Mesenchymal stem cell (in vitro differentiated cells and primary cell): ENCODE results near the gene WWOX.

Experiments used
- DNase-seq: peaks from one replicate; pipeline ENCODE4 v3.0.0-alpha.2; 2013
- H2AFZ ChIP-seq: one replicate; pipeline ENCODE4 v1.6.1; 2013; ENCODE audit warnings: low read depth, mild to moderate bottlenecking, control low read depth, inconsistent platforms, low read length, moderate library complexity
- H2AK5ac ChIP-seq: 2 replicates; pipeline ENCODE4 v1.6.1; 2013; ENCODE audit warnings: low read length, moderate library complexity, mild to moderate bottlenecking, inconsistent platforms; ENCODE audit not compliant: severe bottlenecking
- H2BK120ac ChIP-seq: one replicate; pipeline ENCODE4 v1.6.1; 2013; ENCODE audit warnings: low read depth, mild to moderate bottlenecking, inconsistent platforms, low read length, moderate library complexity
- H2BK12ac ChIP-seq, 2 experiments: one replicate each; pipeline ENCODE4 v1.6.1; 2013; ENCODE audit warnings: inconsistent platforms in 2 of 2, low read length in 2 of 2, mild to moderate bottlenecking in 2 of 2, moderate library complexity in 2 of 2, control low read depth in 1 of 2
- H2BK15ac ChIP-seq: one replicate; pipeline ENCODE4 v1.6.1; 2013; ENCODE audit warnings: mild to moderate bottlenecking, low read depth, inconsistent platforms; ENCODE audit not compliant: poor library complexity, severe bottlenecking
- H2BK5ac ChIP-seq: 2 replicates; pipeline ENCODE4 v1.6.1; 2013; ENCODE audit warnings: low read depth, mild to moderate bottlenecking, low read length, control low read depth, inconsistent platforms; ENCODE audit not compliant: poor library complexity, severe bottlenecking
- H3K14ac ChIP-seq, 2 experiments: one replicate each; pipeline ENCODE4 v1.6.1; 2013; ENCODE audit warnings: inconsistent platforms in 2 of 2, low read length in 2 of 2, control low read depth in 1 of 2, mild to moderate bottlenecking in 1 of 2, moderate library complexity in 1 of 2
- H3K18ac ChIP-seq, 2 experiments: one replicate each; pipeline ENCODE4 v1.6.1; 2013; ENCODE audit warnings: inconsistent platforms in 2 of 2, low read length in 2 of 2, control low read depth in 1 of 2, low read depth in 1 of 2, mild to moderate bottlenecking in 1 of 2
- H3K23ac ChIP-seq, 2 experiments: one replicate each; pipeline ENCODE4 v1.6.1; 2013; ENCODE audit warnings: inconsistent platforms in 2 of 2, low read length in 2 of 2, mild to moderate bottlenecking in 2 of 2, moderate library complexity in 2 of 2, control low read depth in 1 of 2
- H3K27ac ChIP-seq: 2 replicates; pipeline ENCODE4 v1.5.1; 2013; ENCODE audit warnings: mild to moderate bottlenecking, moderate library complexity, low read length, control low read depth, inconsistent platforms; ENCODE audit not compliant: poor library complexity, severe bottlenecking
- H3K27me3 ChIP-seq, 2 experiments: 2 replicates each; pipeline versions ENCODE4 v1.6.1 to v1.7.0; 2013; ENCODE audit warnings: low read length in 2 of 2, mild to moderate bottlenecking in 2 of 2, moderate library complexity in 2 of 2, control low read depth in 1 of 2, inconsistent platforms in 1 of 2; ENCODE audit not compliant: control insufficient read depth in 1 of 2, insufficient read depth in 1 of 2
- H3K36me3 ChIP-seq, 2 experiments: 2 replicates each; pipeline versions ENCODE4 v1.6.1 to v1.7.0; 2013; ENCODE audit warnings: low read length in 2 of 2, control low read depth in 1 of 2, inconsistent platforms in 1 of 2, low read depth in 1 of 2, mild to moderate bottlenecking in 1 of 2; ENCODE audit not compliant: insufficient read depth in 2 of 2, control insufficient read depth in 1 of 2
- H3K4ac ChIP-seq, 2 experiments: one replicate each; pipeline ENCODE4 v1.6.1; 2013; ENCODE audit warnings: inconsistent platforms in 2 of 2, low read length in 2 of 2, mild to moderate bottlenecking in 2 of 2, moderate library complexity in 2 of 2, control low read depth in 1 of 2, low read depth in 1 of 2
- H3K4me1 ChIP-seq: 2 replicates; pipeline ENCODE4 v1.6.1; 2013; ENCODE audit warnings: low read depth, low read length, control low read depth; ENCODE audit not compliant: control insufficient read depth, insufficient read depth
- H3K4me2 ChIP-seq: 2 replicates; pipeline ENCODE4 v1.6.1; 2013; ENCODE audit warnings: low read length, mild to moderate bottlenecking, inconsistent platforms; ENCODE audit not compliant: poor library complexity, severe bottlenecking
- H3K4me3 ChIP-seq, 2 experiments: 2 replicates each; pipeline versions ENCODE4 v1.5.1 to v1.7.0; 2013; ENCODE audit warnings: low read length in 2 of 2, mild to moderate bottlenecking in 2 of 2, control low read depth in 1 of 2, low read depth in 1 of 2; ENCODE audit not compliant: insufficient read depth in 1 of 2
- H3K79me1 ChIP-seq: replicated peaks from 2 replicates; pipeline ENCODE4 v1.6.1; 2013; ENCODE audit warnings: mild to moderate bottlenecking, control low read depth, low read length, inconsistent platforms; ENCODE audit not compliant: poor library complexity, severe bottlenecking
- H3K9ac ChIP-seq: 2 replicates; pipeline ENCODE4 v1.7.0; 2013; ENCODE audit warnings: mild to moderate bottlenecking, low read length, moderate library complexity
- H3K9me3 ChIP-seq: 2 replicates; pipeline ENCODE4 v1.7.0; 2013; ENCODE audit warnings: mild to moderate bottlenecking, low read length; ENCODE audit not compliant: control insufficient read depth
- H4K8ac ChIP-seq: one replicate; pipeline ENCODE4 v1.6.1; 2013; ENCODE audit warnings: inconsistent platforms, mild to moderate bottlenecking, low read length, moderate library complexity
- H4K91ac ChIP-seq: one replicate; pipeline ENCODE4 v1.6.1; 2013; ENCODE audit warnings: mild to moderate bottlenecking, low read length, inconsistent platforms
- whole genome bisulfite sequencing: methylation state at CpG from one replicate; pipeline ENCODE4 v1.1.7; 2013; ENCODE audit warnings: mixed read lengths; 5-methylcytosine and 5-hydroxymethylcytosine counted together

WWOX gene

DNA sequence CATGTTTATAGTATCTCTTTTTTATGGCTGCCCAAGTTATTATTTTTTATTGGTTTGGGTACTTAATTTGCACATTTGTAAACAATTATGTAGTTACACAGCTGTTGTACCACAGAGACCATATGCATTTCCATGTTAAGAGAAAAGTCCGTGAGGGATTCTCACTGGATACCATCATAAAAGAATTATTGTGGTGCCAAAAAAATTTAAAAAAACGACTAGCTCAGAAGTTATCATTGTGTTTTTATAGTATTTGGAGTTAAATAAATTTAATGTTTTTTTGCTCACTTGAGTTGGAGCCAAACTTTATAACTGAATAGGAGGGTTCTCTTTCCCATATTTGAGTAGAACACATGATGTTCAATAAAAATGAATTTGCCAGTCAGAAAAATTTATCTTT is 618.7 kb downstream of the WWOX start:
- no peak overlapping the region for H3K4me3 ChIP-seq
- H3K27ac ChIP-seq: no peak overlapping the region
- no peak overlapping the region for H2AK5ac ChIP-seq
- H3K14ac ChIP-seq: no peak overlapping the region
- H3K9ac ChIP-seq: no peak overlapping the region
- H3K4me2 ChIP-seq: no peak overlapping the region
- H3K27me3 ChIP-seq: no peaks in the 10 kb centered on the region
- no peaks in the 10 kb centered on the region for H3K4me1 ChIP-seq
- DNase-seq: no peak
- H2BK120ac ChIP-seq: no peak overlapping the region
- H3K9me3 ChIP-seq: no peaks in the 10 kb centered on the region
- no peak overlapping the region for H2BK5ac ChIP-seq
- WGBS: no CpG with 5 or more reads among the region's 2 CpGs
- no peak overlapping the region for H4K91ac ChIP-seq
- H3K36me3 ChIP-seq: no peaks in the 10 kb centered on the region
- no peak overlapping the region for H2AFZ ChIP-seq
- no peak overlapping the region for H2BK12ac ChIP-seq
- no peak overlapping the region for H4K8ac ChIP-seq
- H3K18ac ChIP-seq: no peak overlapping the region
- H2BK15ac ChIP-seq: no peak overlapping the region
- H3K79me1 ChIP-seq: no peaks in the 10 kb centered on the region
- H3K23ac ChIP-seq: no peak overlapping the region
- H3K4ac ChIP-seq: no peak overlapping the region

GRCh38 chr16:78720416-78720815 is 621.0 kb downstream of the WWOX start:
- H3K79me1 ChIP-seq: no peaks in the 10 kb centered on the region
- H2AK5ac ChIP-seq: no peak overlapping the region
- peaks cover 10% of the 10 kb centered on the region for H3K9me3 ChIP-seq
- no peak overlapping the region for H2BK12ac ChIP-seq
- no peak overlapping the region for H3K4me2 ChIP-seq
- no peak overlapping the region for H3K23ac ChIP-seq
- WGBS: 63% methylated on average over 3 of the region's 3 CpGs
- no peak overlapping the region for H2AFZ ChIP-seq
- no peak overlapping the region for H2BK15ac ChIP-seq
- no peak for DNase-seq
- no peak overlapping the region for H2BK120ac ChIP-seq
- no peak overlapping the region for H4K91ac ChIP-seq
- H2BK5ac ChIP-seq: no peak overlapping the region
- no peak overlapping the region for H3K4ac ChIP-seq
- H3K14ac ChIP-seq: no peak overlapping the region
- H3K27ac ChIP-seq: no peak overlapping the region
- no peak overlapping the region for H4K8ac ChIP-seq
- H3K36me3 ChIP-seq: no peaks in the 10 kb centered on the region
- H3K9ac ChIP-seq: no peak overlapping the region
- H3K4me3 ChIP-seq: no peak overlapping the region
- no peak overlapping the region for H3K18ac ChIP-seq
- no peaks in the 10 kb centered on the region for H3K27me3 ChIP-seq
- no peaks in the 10 kb centered on the region for H3K4me1 ChIP-seq

DNA sequence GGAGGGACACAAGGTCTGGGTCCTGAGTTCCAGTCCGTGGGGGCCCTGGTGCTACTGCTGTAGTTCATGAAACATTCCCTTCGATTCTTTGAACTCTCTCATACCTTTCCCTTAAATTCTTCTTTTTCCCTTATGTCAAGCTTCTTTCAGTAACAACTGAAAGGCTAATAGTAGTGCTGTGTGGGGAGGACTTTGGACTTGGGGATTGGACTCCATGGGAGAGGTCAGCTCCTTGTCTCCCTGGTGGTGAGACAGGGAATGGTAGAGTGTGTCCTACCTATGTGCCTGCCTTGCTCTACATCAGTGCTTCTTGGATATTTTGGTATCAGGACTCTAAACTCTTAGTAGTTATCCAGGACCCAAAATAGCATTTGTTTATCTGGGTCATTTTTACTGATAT is 628.1 kb downstream of the WWOX start:
- no peak overlapping the region for H2BK15ac ChIP-seq
- no peak overlapping the region for H3K4ac ChIP-seq
- no peak overlapping the region for H3K4me2 ChIP-seq
- H3K4me3 ChIP-seq: no peak overlapping the region
- H4K91ac ChIP-seq: no peak overlapping the region
- H2BK120ac ChIP-seq: no peak overlapping the region
- H2BK12ac ChIP-seq: no peak overlapping the region
- H2BK5ac ChIP-seq: no peak overlapping the region
- H3K79me1 ChIP-seq: no peaks in the 10 kb centered on the region
- peaks cover 10% of the 10 kb centered on the region for H3K9me3 ChIP-seq
- H3K36me3 ChIP-seq: no peaks in the 10 kb centered on the region
- H3K23ac ChIP-seq: no peak overlapping the region
- no peak overlapping the region for H4K8ac ChIP-seq
- H2AK5ac ChIP-seq: no peak overlapping the region
- no peak overlapping the region for H3K27ac ChIP-seq
- no CpG with 5 or more reads among the region's 2 CpGs for WGBS
- no peak overlapping the region for H3K9ac ChIP-seq
- H2AFZ ChIP-seq: no peak overlapping the region
- H3K27me3 ChIP-seq: no peaks in the 10 kb centered on the region
- no peaks in the 10 kb centered on the region for H3K4me1 ChIP-seq
- DNase-seq: no peak
- H3K14ac ChIP-seq: no peak overlapping the region
- H3K18ac ChIP-seq: no peak overlapping the region

GRCh38 chr16:78729687-78730086 is 630.2 kb downstream of the WWOX start:
- WGBS: no CpG with 5 or more reads among the region's 2 CpGs
- Histone ChIP-seq H3K79me1 (no peaks in the 10 kb centered on the region), H2BK15ac (no peak overlapping the region), H3K4ac (no peak overlapping the region), H4K8ac (no peak overlapping the region), H3K9me3 (no peaks in the 10 kb centered on the region), H3K4me3 (no peak overlapping the region), H4K91ac (no peak overlapping the region), H3K27ac (no peak overlapping the region), H3K23ac (no peak overlapping the region), H3K4me1 (no peaks in the 10 kb centered on the region), H2BK12ac (no peak overlapping the region), H2AK5ac (no peak overlapping the region), H2AFZ (no peak overlapping the region), H3K18ac (peak overlapping the region in 1 of 2 experiments; percentile 48), H3K36me3 (no peaks in the 10 kb centered on the region), H3K4me2 (no peak overlapping the region), H3K27me3 (no peaks in the 10 kb centered on the region), H3K14ac (no peak overlapping the region), H3K9ac (no peak overlapping the region), H2BK5ac (no peak overlapping the region), H2BK120ac (no peak overlapping the region)
- peak; percentile 84 for DNase-seq
